Measurements from ENCODE around the gene PEMT. TPM values are rescaled to one million over a fixed set of nuclear protein-coding genes. Genes with fewer than 3 reads are reported as not detected.

Gene PEMT
- total RNA-seq, 4 donors from 2014 or later, result 52.5 to 76.1 (median 62.6) TPM

DNA sequence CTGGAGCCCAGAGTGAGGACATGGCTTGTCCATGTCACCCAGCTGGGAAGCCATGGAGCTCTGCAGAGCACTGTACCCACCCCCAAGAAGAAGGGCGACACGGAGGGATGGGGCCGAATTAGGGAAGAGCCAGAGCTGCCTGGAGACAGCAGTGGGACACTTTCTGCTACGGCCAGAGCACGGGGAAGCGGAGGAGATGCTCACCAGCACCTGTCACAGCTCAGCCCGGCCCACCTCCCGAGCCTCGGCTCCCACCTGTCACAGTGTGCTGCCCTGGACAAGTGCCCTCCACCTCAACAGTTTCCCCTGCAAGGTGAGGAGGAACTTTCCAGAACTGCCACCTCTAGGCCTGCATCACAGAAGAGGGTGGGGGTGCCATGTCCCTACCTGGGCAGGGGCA lies 36.4 kb downstream of the PEMT start:
- no peak for TF ChIP-seq CTCF (IDR thresholded peaks at IDR 0.05)
- no peak for TF ChIP-seq POLR2A (IDR thresholded peaks at IDR 0.05)
- Histone ChIP-seq H3K27ac (peak overlapping the region in 1 of 3 donors; percentile 19), H3K4me3 (replicated peaks in 1 of 3) (no peak overlapping the region), H3K4me1 (peaks cover 11 to 33% of the 10 kb centered on the region in 2 donors), H3K36me3 (no peaks in the 10 kb centered on the region), H3K9me3 (no peaks in the 10 kb centered on the region), H3K27me3 (no peaks in the 10 kb centered on the region)
- no peak for DNase-seq
- intact Hi-C loops (cut with DNase I), result no loop called here
- WGBS, 2 donors, result 87 to 95% methylated on average over 8 to 9 of the region's 9 CpGs

DNA sequence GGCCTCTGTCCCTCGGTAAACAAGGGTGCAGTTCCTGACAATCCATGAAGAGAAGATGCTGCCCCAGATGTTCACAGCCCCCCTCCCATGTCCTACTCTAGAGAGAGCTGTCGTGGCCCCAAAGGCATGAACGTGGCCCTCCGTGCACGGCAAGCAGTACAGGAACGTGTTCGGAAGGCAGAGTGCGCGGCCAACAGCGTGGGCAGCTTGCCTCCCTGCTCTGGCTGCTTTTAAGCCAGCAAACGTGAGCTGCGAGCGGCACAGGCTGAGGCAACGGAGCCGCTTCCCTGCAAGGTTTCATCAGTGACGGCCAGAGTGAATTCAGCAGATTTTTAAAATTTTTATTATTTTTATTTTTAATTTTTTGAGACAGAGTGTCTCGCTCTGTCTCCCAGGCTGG lies 37.2 kb downstream of the PEMT start:
- no peak for TF ChIP-seq POLR2A (IDR thresholded peaks at IDR 0.05)
- TF ChIP-seq CTCF (IDR thresholded peaks at IDR 0.05), result no peak
- Histone ChIP-seq H3K4me1 (peaks cover 11 to 31% of the 10 kb centered on the region in 2 donors), H3K36me3 (no peaks in the 10 kb centered on the region), H3K27ac (no peak overlapping the region), H3K27me3 (no peaks in the 10 kb centered on the region), H3K4me3 (replicated peaks in 1 of 3) (no peak overlapping the region), H3K9me3 (no peaks in the 10 kb centered on the region)
- intact Hi-C loops (cut with DNase I), result no loop called here
- no peak for DNase-seq
- WGBS, 2 donors, result 96 to 98% methylated on average over 17 of the region's 17 CpGs

DNA sequence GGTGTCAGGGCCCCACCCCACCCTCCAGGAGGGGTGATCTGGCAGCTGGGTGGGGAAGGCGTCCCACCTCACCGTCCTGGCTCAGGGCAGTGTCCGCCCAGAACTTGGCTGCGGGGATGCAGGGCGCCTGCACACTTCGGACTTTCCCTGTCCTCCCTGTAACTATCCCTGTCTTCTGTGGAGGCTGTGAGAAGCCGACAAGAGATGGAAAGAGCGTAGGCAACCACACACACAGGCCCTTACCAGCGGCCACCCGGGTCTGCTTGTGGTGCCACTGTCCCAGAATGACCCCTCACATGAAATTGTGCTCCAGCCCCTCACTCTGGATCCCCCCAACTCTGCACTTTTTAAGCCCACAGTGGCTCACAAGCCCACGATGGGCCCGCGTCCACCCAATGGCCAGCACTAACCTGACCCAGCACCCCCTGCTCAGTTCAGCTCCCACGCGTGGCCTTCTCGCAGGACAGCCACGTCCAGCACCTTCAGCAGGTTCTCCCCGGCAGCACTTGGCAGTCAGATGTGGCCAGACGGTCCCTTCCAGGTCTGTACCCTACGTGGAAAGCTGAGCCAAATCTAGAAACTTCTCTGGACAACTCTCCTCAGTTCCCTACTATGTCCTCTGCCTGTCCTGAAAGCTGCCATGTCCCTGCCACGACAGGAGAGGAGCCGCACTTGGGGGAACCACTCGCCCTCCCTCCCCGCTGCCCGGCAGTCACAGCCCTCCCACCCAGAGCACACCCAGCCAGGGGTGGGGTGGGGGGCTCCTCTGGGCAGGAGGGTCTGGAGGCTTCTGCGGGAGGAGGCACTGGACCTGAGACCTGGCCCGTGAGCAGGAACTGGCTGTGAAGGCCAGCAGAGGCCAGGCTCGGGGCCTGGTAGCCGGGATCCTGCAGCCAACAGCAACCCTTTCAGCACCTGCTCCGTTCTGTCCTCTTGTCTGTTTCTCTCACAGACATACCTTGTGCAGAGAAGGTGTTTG lies 38.0 kb downstream of the PEMT start:
- intact Hi-C loops (cut with DNase I), result no loop called here
- 95 to 96% methylated on average over 25 to 30 of the region's 30 CpGs for WGBS, 2 donors
- no peak overlapping the region for H3K27ac ChIP-seq

DNA sequence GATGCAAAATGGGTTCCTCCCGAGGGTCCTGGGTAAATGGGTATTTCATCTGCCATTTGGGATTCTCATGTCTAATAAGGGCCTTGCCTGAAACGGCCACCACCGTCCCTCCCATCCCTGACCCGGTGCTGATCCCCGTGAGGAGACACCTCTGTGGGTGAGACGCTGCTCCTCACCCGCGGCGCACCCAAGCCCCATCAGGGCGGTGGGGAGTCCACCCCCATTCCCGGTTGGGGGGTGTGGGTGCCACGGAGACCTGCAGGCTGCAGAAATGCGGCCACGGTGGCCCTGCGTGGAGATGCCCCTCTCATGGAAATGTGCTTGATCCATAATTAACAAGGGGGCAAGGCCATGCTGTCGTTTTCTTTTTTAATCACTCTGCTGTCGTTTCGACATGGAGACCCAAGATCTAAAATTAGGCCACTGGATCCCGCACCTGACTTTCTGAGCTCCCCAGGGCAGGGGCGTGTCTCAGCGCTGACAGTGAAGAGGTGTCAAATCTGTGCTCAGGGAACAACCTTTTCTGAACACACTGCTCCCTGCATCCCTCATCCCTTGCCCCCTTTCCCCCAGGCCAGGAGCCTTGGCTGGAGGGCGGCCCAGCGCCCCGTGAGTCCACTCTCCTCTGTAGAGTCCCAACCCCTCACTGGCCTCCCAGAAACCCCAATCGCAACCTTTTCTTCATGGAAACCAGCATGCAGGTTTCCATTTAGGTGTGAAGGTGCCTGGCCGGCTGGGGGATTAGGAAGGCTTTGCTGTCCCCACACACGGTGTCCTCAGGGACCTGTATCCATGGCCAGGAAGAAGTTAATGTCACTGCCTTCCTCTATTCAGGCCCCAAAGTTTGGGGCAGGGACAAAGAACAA lies 38.9 kb downstream of the PEMT start:
- Histone ChIP-seq H3K9me3 (no peaks in the 10 kb centered on the region), H3K4me3 (replicated peaks in 1 of 3) (no peak overlapping the region), H3K36me3 (no peaks in the 10 kb centered on the region), H3K27me3 (no peaks in the 10 kb centered on the region), H3K4me1 (peaks cover 9 to 14% of the 10 kb centered on the region in 2 donors), H3K27ac (no peak overlapping the region)
- DNase-seq, result no peak
- TF ChIP-seq CTCF (IDR thresholded peaks at IDR 0.05) (no peak), POLR2A (IDR thresholded peaks at IDR 0.05) (no peak)
- WGBS, 2 donors, result 96% methylated on average over 23 to 27 of the region's 27 CpGs
- intact Hi-C loops (cut with DNase I), result no loop called here

More for the DNA sequence above, 38.0 kb downstream of the PEMT start:
- no peaks in the 10 kb centered on the region for H3K36me3 ChIP-seq
- TF ChIP-seq POLR2A (IDR thresholded peaks at IDR 0.05), result no peak
- TF ChIP-seq CTCF (IDR thresholded peaks at IDR 0.05), result no peak
- no peak for DNase-seq
- H3K4me3 ChIP-seq (replicated peaks in 1 of 3), result no peak overlapping the region
- no peaks in the 10 kb centered on the region for H3K9me3 ChIP-seq
- H3K27me3 ChIP-seq, result no peaks in the 10 kb centered on the region
- H3K4me1 ChIP-seq, result peaks cover 11 to 24% of the 10 kb centered on the region in 2 donors
